Duodenal mucosa (tissue), 2 donors: ENCODE data around the gene PARVB.

Experiments used
- H3K27ac ChIP-seq: one replicate; pipeline ENCODE4 v1.7.0; 2013; ENCODE audit warnings: low read depth, low read length
- H3K27me3 ChIP-seq, 2 donors: one replicate each; pipeline ENCODE4 v1.7.0; 2013; ENCODE audit warnings: low read length in 2 of 2, control low read depth in 1 of 2; ENCODE audit not compliant: insufficient read depth in 2 of 2, control insufficient read depth in 1 of 2
- H3K36me3 ChIP-seq, 2 donors: one replicate each; pipeline ENCODE4 v1.7.0; 2013; ENCODE audit warnings: low read length in 2 of 2, control low read depth in 1 of 2; ENCODE audit not compliant: insufficient read depth in 2 of 2, control insufficient read depth in 1 of 2
- H3K4me1 ChIP-seq, 2 donors: one replicate each; pipeline ENCODE4 v1.7.0; 2013; ENCODE audit warnings: low read length in 2 of 2, control low read depth in 1 of 2; ENCODE audit not compliant: insufficient read depth in 2 of 2, control insufficient read depth in 1 of 2
- H3K4me3 ChIP-seq, 2 donors: one replicate each; pipeline ENCODE4 v1.7.0; 2013; ENCODE audit warnings: low read length in 2 of 2, low read depth in 1 of 2
- H3K9ac ChIP-seq, 2 donors: one replicate each; pipeline ENCODE4 v1.7.0; 2013; ENCODE audit warnings: low read length in 2 of 2, low read depth in 1 of 2
- H3K9me3 ChIP-seq, 2 donors: one replicate each; pipeline ENCODE4 v1.7.0; 2013; ENCODE audit warnings: low read length in 2 of 2, control low read depth in 1 of 2; ENCODE audit not compliant: control insufficient read depth in 1 of 2

PARVB gene

DNA sequence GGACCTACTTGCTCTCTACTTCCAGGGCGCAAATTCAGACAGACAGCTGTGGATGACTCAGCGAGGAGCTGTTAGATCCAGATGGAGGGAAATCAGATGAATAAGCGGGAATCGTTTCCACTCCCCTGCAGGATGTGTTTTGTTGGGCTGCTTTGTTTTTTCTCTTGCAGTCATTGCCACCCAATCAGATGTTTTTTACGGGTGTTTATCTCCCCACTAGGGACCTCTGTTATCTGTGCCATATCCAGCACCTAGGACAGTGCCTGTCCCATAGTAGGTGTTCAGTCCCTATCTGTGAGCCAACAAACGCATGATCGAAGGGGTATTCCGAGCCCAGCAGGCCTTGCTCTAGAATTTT is 105.5 kb downstream of the PARVB start:
- Histone ChIP-seq H3K27ac (no peak overlapping the region), H3K36me3 (peaks cover 0 to 6% of the 10 kb centered on the region in 2 donors), H3K4me3 (no peak overlapping the region), H3K9ac (no peak overlapping the region), H3K27me3 (no peaks in the 10 kb centered on the region), H3K4me1 (peaks cover 0 to 8% of the 10 kb centered on the region in 2 donors), H3K9me3 (peaks cover 0 to 13% of the 10 kb centered on the region in 2 donors)

DNA sequence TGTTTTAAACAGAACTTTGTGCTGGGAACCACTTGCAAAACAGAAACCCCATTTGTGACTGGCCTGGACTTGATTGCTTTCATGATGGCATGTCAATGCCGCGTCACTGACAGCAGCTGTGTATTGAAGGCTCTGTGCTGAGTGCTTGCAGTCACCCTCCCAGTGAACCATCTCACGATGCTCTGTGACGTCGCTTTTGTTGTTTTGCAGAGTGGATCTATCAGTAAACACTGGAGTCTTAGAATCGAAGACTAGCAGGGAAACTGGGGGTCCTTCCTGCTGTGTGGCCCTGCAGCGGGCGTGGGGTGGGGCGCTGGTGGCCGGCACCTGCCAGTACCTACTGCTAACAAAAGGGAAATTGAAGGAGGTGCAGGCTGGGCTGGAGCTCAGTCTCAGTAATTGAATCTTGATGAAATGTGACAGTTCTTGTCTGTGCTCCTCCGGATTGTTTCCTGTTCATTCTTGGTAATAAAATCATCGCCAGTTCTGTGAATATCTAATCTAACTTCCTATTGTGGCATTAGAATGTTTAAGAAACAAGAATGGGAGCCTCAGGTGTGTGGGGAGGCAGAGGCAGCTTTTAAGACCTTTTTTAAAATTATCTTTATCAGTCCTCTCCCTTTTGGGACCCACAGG is 106.1 kb downstream of the PARVB start:
- Histone ChIP-seq H3K9ac (no peak overlapping the region), H3K4me1 (peaks cover 0 to 12% of the 10 kb centered on the region in 2 donors), H3K27me3 (no peaks in the 10 kb centered on the region), H3K4me3 (no peak overlapping the region), H3K27ac (no peak overlapping the region), H3K36me3 (peaks cover 0 to 6% of the 10 kb centered on the region in 2 donors), H3K9me3 (peaks cover 0 to 13% of the 10 kb centered on the region in 2 donors)

DNA sequence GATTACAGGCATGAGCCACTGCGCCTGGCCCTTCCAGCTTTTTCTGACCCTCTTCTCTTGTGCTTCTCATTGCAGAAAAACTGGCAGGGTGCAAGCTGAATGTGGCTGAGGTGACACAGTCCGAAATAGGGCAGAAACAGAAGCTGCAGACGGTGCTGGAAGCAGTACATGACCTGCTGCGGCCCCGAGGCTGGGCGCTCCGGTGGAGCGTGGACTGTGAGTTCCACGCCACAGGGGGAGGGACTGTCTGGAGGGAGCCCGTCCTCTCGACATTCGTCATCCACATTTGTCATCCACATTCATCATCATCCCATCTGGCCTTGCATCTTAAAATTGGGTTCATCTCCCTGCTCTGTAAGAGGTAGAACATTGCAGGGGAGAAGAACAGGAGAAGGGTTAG is 107.3 kb downstream of the PARVB start:
- Histone ChIP-seq H3K4me3 (no peak overlapping the region), H3K9me3 (peaks cover 2 to 9% of the 10 kb centered on the region in 2 donors), H3K4me1 (peaks cover 0 to 12% of the 10 kb centered on the region in 2 donors), H3K27me3 (no peaks in the 10 kb centered on the region), H3K9ac (no peak overlapping the region), H3K36me3 (peaks cover 0 to 11% of the 10 kb centered on the region in 2 donors), H3K27ac (no peak overlapping the region)

DNA sequence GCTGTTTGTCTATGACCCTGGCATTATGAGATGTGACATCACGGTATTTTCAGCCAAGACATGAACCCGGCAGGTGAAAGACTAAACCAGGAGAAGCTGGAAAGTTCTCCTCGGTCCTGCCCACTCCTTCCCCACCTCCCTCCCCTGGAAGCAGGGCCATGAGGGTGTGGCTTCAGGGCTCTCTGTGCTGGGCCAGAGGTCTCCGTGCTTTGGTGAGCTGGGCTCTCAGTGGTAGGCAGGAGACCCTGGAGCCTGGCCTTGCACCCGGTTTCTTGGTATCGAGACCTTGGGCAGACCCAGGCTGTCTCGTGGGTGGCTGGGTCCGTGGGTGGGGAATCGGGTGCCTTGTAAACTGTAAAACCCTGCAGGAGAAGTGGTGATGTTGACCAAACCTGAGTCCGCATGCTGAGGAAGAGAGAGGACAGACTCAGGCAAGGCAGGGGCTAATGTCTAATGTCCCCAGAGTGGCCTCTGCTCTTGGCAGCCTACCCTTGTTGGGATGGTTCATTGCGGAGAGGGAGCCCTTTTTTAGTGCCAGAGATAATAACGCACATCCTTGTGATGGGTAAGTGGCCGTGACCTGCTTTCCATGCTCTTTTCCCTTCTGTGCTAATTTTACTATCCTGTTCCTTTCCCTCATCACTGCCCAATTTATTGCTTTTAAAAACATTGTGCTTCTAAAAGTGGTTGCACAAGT is 108.0 kb downstream of the PARVB start:
- peaks cover 2 to 5% of the 10 kb centered on the region in 2 donors for H3K9me3 ChIP-seq
- no peak overlapping the region for H3K4me3 ChIP-seq
- H3K9ac ChIP-seq = no peak overlapping the region
- peaks cover 0 to 14% of the 10 kb centered on the region in 2 donors for H3K36me3 ChIP-seq
- H3K27me3 ChIP-seq = no peaks in the 10 kb centered on the region
- no peak overlapping the region for H3K27ac ChIP-seq
- peaks cover 0 to 12% of the 10 kb centered on the region in 2 donors for H3K4me1 ChIP-seq

DNA sequence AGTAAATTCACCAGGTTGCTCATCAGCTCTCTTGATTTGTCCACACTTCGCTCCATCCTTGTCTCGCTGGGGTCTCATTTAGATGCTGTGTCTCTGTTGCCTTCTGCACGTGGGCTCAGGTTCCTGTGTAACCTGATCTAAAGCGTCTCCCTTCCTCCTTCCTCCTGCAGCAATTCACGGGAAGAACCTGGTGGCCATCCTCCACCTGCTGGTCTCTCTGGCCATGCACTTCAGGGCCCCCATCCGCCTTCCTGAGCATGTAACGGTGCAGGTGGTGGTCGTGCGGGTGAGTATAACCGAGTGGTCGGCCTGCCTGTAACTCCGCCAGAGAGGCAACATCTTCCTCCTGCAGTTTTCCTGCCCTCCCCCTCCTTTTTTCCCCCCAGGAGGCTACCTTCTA is 108.6 kb downstream of the PARVB start:
- peaks cover 0 to 18% of the 10 kb centered on the region in 2 donors for H3K36me3 ChIP-seq
- peaks cover 6 to 8% of the 10 kb centered on the region in 2 donors for H3K9me3 ChIP-seq
- H3K4me1 ChIP-seq = peaks cover 0 to 12% of the 10 kb centered on the region in 2 donors
- H3K4me3 ChIP-seq = no peak overlapping the region
- no peak overlapping the region for H3K9ac ChIP-seq
- H3K27me3 ChIP-seq = no peaks in the 10 kb centered on the region
- no peak overlapping the region for H3K27ac ChIP-seq

DNA sequence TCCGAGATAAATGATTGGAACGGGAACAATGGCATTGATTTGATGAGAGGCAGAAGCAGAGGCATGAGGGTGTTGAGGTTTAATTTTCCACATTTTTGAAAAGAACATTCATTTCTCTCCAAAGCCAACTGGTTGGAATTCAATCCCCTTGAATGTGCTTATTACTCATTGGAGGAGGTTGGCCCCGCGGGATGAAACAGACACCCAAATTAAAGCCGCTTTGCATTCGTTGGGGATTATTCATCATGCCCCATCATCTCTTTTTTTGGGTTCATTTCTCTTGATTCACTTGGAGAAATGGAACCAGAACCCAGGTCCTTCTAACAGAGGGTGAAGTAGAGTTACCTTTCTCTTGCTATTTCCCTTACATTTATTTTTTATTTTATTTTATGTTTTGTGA is 109.1 kb downstream of the PARVB start:
- Histone ChIP-seq H3K4me1 (peaks cover 0 to 9% of the 10 kb centered on the region in 2 donors), H3K4me3 (no peak overlapping the region), H3K27me3 (no peaks in the 10 kb centered on the region), H3K27ac (no peak overlapping the region), H3K9ac (no peak overlapping the region), H3K36me3 (peaks cover 0 to 22% of the 10 kb centered on the region in 2 donors), H3K9me3 (peaks cover 6 to 10% of the 10 kb centered on the region in 2 donors)

DNA sequence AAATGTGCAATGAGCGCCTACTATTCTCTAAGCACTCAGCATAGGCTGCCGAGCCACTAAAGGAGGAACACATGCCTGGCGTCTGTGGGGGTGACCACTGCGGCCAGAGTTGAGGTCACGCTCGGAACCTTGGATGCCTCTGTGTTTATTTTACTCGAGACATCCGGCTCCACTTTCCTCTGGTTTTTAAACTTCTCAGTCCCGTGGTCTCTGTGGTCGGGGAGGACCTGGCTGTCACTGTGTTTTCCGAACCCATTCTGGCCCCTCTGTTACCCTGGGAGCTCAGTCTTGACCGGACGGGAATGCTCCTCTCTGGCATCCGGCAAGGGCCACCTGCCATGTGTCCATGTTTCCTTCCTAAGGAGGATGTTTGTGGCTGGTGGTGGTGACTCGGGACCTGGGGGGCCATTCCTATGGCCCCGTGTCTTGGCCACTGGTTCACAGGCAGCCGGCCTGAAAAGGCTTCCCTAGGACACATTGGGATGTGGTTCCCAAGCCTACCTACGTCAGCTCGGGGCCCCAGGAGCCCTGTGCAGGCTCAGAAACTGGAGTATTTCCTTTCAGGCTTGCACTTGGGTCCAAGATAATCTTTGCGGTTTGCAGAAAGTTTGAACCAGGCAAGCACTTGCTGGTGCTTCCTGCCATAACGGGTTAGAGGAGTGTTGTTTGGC is 109.9 kb downstream of the PARVB start:
- no peak overlapping the region for H3K9ac ChIP-seq
- H3K27me3 ChIP-seq = no peaks in the 10 kb centered on the region
- no peak overlapping the region for H3K4me3 ChIP-seq
- peaks cover 0 to 22% of the 10 kb centered on the region in 2 donors for H3K36me3 ChIP-seq
- no peak overlapping the region for H3K27ac ChIP-seq
- peaks cover 0 to 6% of the 10 kb centered on the region in 2 donors for H3K4me1 ChIP-seq
- peaks cover 6 to 10% of the 10 kb centered on the region in 2 donors for H3K9me3 ChIP-seq

DNA sequence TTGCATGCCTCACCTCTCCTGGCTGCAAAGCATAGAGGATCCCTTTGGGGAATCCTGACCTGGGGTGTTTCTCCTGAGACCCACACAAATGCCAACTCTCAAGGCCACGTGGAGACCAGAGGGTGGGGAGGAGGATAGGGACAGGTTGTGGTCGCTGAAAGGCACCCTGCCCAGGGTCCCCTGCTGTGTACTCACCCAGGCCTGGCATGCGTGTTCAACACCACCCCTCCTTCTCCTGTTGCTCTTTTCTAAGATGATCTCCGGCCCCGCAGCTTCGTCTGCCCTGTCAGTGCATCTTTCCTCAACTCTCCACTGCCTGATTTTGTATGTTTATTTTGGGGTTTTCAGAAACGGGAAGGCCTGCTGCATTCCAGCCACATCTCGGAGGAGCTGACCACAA is 112.0 kb downstream of the PARVB start:
- Histone ChIP-seq H3K36me3 (peaks cover 0 to 22% of the 10 kb centered on the region in 2 donors), H3K27me3 (no peaks in the 10 kb centered on the region), H3K27ac (no peak overlapping the region), H3K4me3 (no peak overlapping the region), H3K4me1 (peaks cover 0 to 6% of the 10 kb centered on the region in 2 donors), H3K9me3 (peaks cover 6 to 10% of the 10 kb centered on the region in 2 donors), H3K9ac (no peak overlapping the region)

DNA sequence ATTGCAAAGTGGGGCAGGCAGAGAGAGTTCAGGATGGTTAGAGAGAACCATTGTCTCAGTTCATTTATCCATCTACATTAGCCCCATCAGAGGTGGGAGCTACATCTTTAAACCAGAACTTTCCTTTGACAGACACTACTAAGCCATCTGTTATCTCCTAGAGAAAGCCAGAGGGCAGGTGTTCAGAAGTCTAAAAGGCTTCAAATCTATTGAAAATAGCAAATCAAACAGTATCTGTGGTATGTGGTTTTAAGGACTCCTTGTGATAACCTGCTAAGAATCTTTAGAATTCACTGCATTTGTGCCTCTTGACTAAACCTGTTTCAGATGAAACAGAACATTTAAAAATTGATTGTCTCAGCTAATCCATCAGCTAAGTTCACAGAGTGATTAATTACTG is 112.7 kb downstream of the PARVB start:
- H3K4me3 ChIP-seq = no peak overlapping the region
- no peaks in the 10 kb centered on the region for H3K27me3 ChIP-seq
- H3K9me3 ChIP-seq = peaks cover 6 to 10% of the 10 kb centered on the region in 2 donors
- H3K4me1 ChIP-seq = peaks cover 0 to 6% of the 10 kb centered on the region in 2 donors
- no peak overlapping the region for H3K9ac ChIP-seq
- peaks cover 0 to 22% of the 10 kb centered on the region in 2 donors for H3K36me3 ChIP-seq
- no peak overlapping the region for H3K27ac ChIP-seq

DNA sequence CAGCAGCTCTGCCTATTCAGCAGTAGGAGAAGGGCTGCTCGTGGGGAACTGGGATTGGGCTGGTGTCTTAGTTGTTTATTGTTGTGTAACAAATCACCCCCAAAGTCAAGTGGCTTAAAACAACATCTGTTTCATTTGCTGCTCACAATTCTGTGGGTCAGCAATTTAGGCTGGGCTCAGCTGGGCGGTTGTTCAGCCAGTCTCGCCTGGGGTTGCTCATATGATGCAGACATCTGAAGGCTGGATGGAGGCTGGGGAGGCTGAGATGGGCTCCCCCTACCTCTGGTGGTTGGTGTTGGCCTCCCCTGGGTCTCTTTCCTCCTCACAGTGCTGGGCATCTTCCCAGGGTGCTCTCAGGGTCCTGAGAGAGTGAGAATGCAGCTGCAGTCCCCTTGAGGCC is 113.3 kb downstream of the PARVB start:
- Histone ChIP-seq H3K27ac (no peak overlapping the region), H3K27me3 (no peaks in the 10 kb centered on the region), H3K9ac (no peak overlapping the region), H3K36me3 (peaks cover 0 to 22% of the 10 kb centered on the region in 2 donors), H3K9me3 (peaks cover 6 to 10% of the 10 kb centered on the region in 2 donors), H3K4me3 (no peak overlapping the region), H3K4me1 (peaks cover 0 to 6% of the 10 kb centered on the region in 2 donors)
